Right lobe of liver (tissue), 6 donors: Measurements from ENCODE around the gene PIGV. TPM values are rescaled to one million over a fixed set of nuclear protein-coding genes. Genes with fewer than 3 reads are reported as not detected.

Source experiments
- ATAC-seq, 4 donors: fragments of 200-7000 bp; cut with Tn5 transposase; one replicate each; pipeline ENCODE4 v1.9.1; 2020; ENCODE audit warnings: mild to moderate bottlenecking in 4 of 4, moderate library complexity in 4 of 4
- DNase-seq, 3 donors: peaks; one replicate each; pipeline ENCODE4 v3.0.0-alpha.2; 2020
- H3K27ac ChIP-seq, 3 donors: fragments of 200-600 bp; one replicate each; pipeline ENCODE4 v1.8.0; 2022
- H3K27me3 ChIP-seq, 2 donors: fragments of 200-600 bp; one replicate each; pipeline ENCODE4 v1.8.0; 2022
- H3K36me3 ChIP-seq, 4 donors: fragments of 200-600 bp; sonication (generic) in 1 of 4; one replicate each; pipeline versions ENCODE4 v1.5.1 to v1.8.0; 2017 to 2022; ENCODE audit warnings: control low read depth in 1 of 4
- H3K4me1 ChIP-seq, 4 donors: fragments of 200-600 bp; sonication (generic) in 1 of 4; one replicate each; pipeline versions ENCODE4 v1.5.1 to v1.8.0; 2017 to 2022; ENCODE audit warnings: control low read depth in 1 of 4
- H3K4me3 ChIP-seq, 3 donors: fragments of 200-600 bp; one replicate each; pipeline ENCODE4 v1.8.0; 2022
- H3K9me3 ChIP-seq, 4 donors: fragments of 200-600 bp; sonication (generic) in 1 of 4; one replicate each; pipeline versions ENCODE4 v1.5.1 to v1.8.0; 2017 to 2022; ENCODE audit warnings: control low read depth in 1 of 4
- POLR2A ChIP-seq: fragments of 450-650 bp; IDR thresholded peaks from one replicate; pipeline ENCODE4 v1.6.1; 2017; ENCODE audit warnings: antibody characterized with exemption, mild to moderate bottlenecking
- WGBS: methylation state at CpG from one replicate; pipeline ENCODE4 v1.1.6; 2018; ENCODE audit warnings: low coverage, low lambda C conversion rate; ENCODE audit not compliant: insufficient coverage; ENCODE audit errors: missing lambda C conversion rate; 5-methylcytosine and 5-hydroxymethylcytosine counted together
- intact Hi-C, 2 donors: fragments of 100-400 bp; cut with DNase I; formaldehyde crosslinking; loops; one replicate each; pipeline versions ENCODE4 v1.11.2 to v1.14.1; 2022
- total RNA-seq, 6 experiments: library from RNA; depleted of rRNA in 2 of 6; stranded (reverse); fragments of >200 nt in 2 of 6; fragmentation: NEBNext Ultra II Directional in 3 of 6; extraction: Animal tissue kit (Norgen Biotek cat#: 25700) in 3 of 6; gene quantifications; one replicate each; pipeline versions ENCODE4 v1.1.0 to v1.2.4, GENCODE V29; 2016 to 2023
- TF ChIP-seq, protein P1 (sequence below), 4 donors: fragments of 200-600 bp in 3 of 4; fragments of 450-650 bp in 1 of 4; IDR thresholded peaks; one replicate each; pipeline versions ENCODE4 v1.5.1 to v1.8.0; 2016 to 2022; ENCODE audit warnings: antibody characterized with exemption in 4 of 4, mild to moderate bottlenecking in 2 of 4
- donor health status: DM: no; HTN: yes; CAD: no.
- donor health status: DM: no; HTN: no; CAD: no.
- donor health status: DM: no; HTN: no; CAD: no.
- donor health status: DM: no; HTN: yes; CAD: no.
- donor health status: DM: no; HTN: yes; CAD: no.

The PIGV gene
- total RNA-seq, 6 experiments from 2014 or later: 13.2 to 27.8 (median 19.2) TPM

DNA sequence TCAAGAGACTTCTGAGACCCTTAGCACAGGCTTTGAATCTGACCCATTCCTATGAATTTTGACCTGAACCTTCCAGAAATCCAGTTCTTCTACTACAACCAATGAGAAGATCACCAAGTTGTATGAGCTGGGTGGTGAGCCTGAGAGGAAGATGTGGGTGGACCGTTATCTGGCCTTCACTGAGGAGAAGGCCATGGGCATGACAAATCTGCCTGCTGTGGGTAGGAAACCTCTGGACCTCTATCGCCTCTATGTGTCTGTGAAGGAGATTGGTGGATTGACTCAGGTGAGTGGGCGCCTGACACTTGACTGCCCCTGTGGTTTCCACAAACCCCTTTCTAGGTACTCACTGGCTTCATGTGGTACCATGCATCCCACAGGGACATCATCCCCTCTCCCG is 20.0 kb upstream of the PIGV start:
- no peak overlapping the region for H3K4me3 ChIP-seq
- WGBS: 100% methylated on average over 1 of the region's 4 CpGs
- DNase-seq (no peak), ATAC-seq (no peak)
- no peak for TF ChIP-seq POLR2A
- TF ChIP-seq, protein P1, sequence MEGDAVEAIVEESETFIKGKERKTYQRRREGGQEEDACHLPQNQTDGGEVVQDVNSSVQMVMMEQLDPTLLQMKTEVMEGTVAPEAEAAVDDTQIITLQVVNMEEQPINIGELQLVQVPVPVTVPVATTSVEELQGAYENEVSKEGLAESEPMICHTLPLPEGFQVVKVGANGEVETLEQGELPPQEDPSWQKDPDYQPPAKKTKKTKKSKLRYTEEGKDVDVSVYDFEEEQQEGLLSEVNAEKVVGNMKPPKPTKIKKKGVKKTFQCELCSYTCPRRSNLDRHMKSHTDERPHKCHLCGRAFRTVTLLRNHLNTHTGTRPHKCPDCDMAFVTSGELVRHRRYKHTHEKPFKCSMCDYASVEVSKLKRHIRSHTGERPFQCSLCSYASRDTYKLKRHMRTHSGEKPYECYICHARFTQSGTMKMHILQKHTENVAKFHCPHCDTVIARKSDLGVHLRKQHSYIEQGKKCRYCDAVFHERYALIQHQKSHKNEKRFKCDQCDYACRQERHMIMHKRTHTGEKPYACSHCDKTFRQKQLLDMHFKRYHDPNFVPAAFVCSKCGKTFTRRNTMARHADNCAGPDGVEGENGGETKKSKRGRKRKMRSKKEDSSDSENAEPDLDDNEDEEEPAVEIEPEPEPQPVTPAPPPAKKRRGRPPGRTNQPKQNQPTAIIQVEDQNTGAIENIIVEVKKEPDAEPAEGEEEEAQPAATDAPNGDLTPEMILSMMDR (IDR thresholded peaks at IDR 0.05): no peak
- H3K9me3 ChIP-seq: no peaks in the 10 kb centered on the region
- H3K4me1 ChIP-seq: peaks cover 0 to 13% (median 4%) of the 10 kb centered on the region in 4 donors
- no peaks in the 10 kb centered on the region for H3K27me3 ChIP-seq
- intact Hi-C loops: no loop called here
- H3K27ac ChIP-seq: no peak overlapping the region
- H3K36me3 ChIP-seq: peaks cover 19 to 94% (median 35%) of the 10 kb centered on the region in 4 donors

DNA sequence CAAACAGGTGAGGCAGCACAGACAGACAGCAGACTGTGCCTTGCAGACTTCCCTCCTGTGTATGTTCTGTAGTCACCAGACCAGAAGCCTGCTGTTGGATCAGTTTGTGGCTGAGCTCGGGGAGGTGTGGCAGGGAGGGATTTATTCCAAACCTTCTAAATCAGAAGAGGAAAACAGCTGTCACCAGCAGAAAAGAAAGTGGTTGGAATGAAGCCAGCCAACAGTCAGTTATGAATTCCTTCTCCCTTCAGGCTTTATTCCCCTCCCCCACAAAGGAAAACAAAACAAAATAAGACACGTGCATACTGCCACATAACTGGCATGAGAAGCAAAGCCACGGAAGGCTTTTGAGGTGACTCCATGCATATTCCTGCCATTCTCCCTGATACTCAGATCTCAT is 19.0 kb upstream of the PIGV start:
- no peaks in the 10 kb centered on the region for H3K9me3 ChIP-seq
- peaks cover 20 to 94% (median 40%) of the 10 kb centered on the region in 4 donors for H3K36me3 ChIP-seq
- 40% methylated on average over 3 of the region's 3 CpGs for WGBS
- TF ChIP-seq, protein P1 (IDR thresholded peaks at IDR 0.05): no peak
- TF ChIP-seq POLR2A: no peak
- no peaks in the 10 kb centered on the region for H3K27me3 ChIP-seq
- DNase-seq: no peak
- intact Hi-C loops: no loop called here
- no peak overlapping the region for H3K27ac ChIP-seq
- H3K4me1 ChIP-seq: peaks cover 0 to 13% (median 4%) of the 10 kb centered on the region in 4 donors
- ATAC-seq: peak; percentile 5 to 44 (median 24)
- no peak overlapping the region for H3K4me3 ChIP-seq

DNA sequence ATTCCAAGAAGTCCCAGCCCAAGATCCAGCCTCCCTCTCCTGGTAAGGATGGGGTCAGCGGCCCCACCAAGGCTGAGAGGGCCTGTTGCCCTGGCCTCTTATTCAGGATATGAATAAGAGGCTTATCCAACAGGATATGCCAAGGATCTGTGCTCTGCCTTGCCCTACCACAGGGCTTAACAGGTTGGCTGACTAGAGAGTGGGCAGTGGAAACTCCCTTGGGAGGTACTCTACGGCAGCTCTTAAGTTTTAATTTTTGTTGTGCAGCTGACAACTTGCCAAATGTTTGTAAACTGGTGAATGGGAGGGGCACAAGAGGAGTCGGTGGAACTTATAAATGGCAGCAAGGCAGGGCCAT is 16.5 kb upstream of the PIGV start:
- Histone ChIP-seq H3K4me3 (no peak overlapping the region), H3K9me3 (no peaks in the 10 kb centered on the region), H3K27ac (peak overlapping the region in 2 of 3 donors; percentile 39 to 40), H3K36me3 (peaks cover 22 to 93% (median 49%) of the 10 kb centered on the region in 4 donors), H3K27me3 (no peaks in the 10 kb centered on the region), H3K4me1 (peaks cover 0 to 13% (median 4%) of the 10 kb centered on the region in 4 donors)
- no peak for DNase-seq
- ATAC-seq: peak in 2 of 4 donors; percentile 4 to 9
- TF ChIP-seq POLR2A: no peak
- TF ChIP-seq, protein P1 (IDR thresholded peaks at IDR 0.05): no peak
- 76% methylated on average over 3 of the region's 3 CpGs for WGBS
- intact Hi-C loops: loop anchor here in 1 of 2 donors (10.0 kb wide), 1 partner anchor 66 kb away; no protein-coding TSS in a partner anchor

DNA sequence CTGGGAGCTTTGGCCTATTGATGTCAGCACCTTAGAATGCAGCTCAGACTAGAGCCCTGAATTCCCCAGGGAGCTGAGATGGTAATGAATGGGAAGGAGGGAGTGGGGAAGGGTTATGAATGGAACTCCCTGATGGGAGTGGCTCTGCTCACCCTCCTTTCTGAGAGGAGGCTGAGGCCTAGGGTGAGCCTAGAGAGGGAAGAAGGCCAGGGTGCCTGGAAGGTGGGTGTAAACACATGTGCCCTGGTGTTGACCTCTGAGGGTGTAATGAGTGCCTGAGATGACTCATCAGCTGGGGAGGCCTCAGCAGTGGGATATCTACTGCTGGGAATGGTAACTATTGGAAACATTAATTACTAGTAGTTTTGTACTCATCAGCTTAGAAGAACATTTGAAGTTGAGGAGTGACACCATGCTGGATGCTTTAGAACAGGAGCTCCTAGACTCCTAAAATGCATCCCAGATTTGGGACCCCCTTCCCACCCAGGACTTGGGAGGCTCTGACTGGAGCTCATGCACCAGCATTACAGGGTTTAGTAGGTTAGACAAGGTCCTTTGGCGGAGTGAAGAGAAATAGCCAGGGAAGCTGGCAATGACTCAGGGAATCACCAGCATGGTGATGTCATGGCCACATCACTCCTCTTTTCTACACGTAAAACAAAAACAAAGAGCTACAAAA is 16.0 kb upstream of the PIGV start:
- intact Hi-C loops: loop anchor here in 1 of 2 donors (10.0 kb wide), 1 partner anchor 67 kb away; no protein-coding TSS in a partner anchor
- 80% methylated on average over 2 of the region's 2 CpGs for WGBS
- Histone ChIP-seq H3K4me3 (no peak overlapping the region), H3K4me1 (peaks cover 0 to 13% (median 4%) of the 10 kb centered on the region in 4 donors), H3K36me3 (peaks cover 17 to 93% (median 48%) of the 10 kb centered on the region in 4 donors), H3K27ac (peak overlapping the region in 2 of 3 donors; percentile 39 to 40), H3K27me3 (no peaks in the 10 kb centered on the region), H3K9me3 (no peaks in the 10 kb centered on the region)
- DNase-seq: peak in 1 of 3 donors; percentile 62
- no peak for TF ChIP-seq POLR2A
- TF ChIP-seq, protein P1 (IDR thresholded peaks at IDR 0.05): no peak
- peak; percentile 56 to 95 (median 80) for ATAC-seq
